K562 treated with DMSO at 1 percent for 12 hours (cell line): ENCODE results near the gene GIPC1. TPM values are rescaled to one million over a fixed set of nuclear protein-coding genes. Genes with fewer than 3 reads are reported as not detected.

ENCODE experiments used
- total RNA-seq: library from RNA; unstranded; fragments of 300-600 nt; gene quantifications from 2 replicates; pipeline ENCODE4 v1.2.3, GENCODE V29; 2022; ENCODE audit not compliant: insufficient read depth

Gene GIPC1
- total RNA-seq: 135 and 169 TPM in 2 replicates

DNA sequence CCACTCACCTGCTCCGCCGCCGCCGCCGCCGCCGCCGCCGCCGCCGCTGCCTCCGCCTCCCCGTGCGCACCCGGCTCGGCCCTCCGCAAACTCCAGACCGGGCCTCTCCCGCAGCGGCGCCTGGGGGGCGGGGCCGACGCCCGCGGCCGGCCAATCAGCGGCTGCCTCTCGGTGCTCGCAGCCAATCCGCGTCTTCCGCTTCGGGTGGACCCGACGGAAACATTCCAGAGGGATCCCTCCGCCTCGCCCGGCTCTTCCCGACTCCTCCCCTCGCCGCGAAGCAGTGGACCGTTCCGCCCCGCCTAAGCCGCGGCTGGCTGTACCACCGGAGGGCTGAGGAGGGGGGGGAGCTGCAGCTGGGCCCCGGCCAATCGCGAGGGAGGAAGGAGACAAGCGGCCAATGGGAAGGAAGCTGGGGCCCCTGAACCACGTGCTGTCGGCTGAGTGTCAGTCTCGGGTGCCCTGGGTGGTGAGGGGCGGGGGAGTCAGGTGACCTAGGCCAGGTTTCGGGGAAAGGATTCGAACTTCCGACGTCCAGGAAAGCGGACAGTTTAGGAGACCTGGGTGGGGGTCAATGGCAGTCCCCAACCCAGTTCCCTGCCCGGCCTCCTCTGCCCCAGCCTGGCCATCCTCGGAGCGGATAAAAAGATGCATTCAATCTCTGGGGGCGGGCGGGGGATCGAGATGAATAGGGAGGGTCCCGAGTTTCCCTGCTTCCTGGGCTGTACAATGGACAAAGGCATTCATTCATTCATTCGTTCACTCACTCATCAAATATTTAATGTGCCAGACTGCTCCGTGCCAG is at the start of gene GIPC1:
TSS of gene GIPC1 (minus strand) at position 99 of the 805 bp plus-strand sequence. CDS start 13,151 bp downstream, outside the sequence.

GRCh38 chr19:14529254-14530004 is 33.5 kb upstream of the GIPC1 start, which contains the start of gene TECR:
Gene TECR (plus strand): TSS chr19:14529594. CDS start chr19:14529697, 103 bp downstream.

DNA sequence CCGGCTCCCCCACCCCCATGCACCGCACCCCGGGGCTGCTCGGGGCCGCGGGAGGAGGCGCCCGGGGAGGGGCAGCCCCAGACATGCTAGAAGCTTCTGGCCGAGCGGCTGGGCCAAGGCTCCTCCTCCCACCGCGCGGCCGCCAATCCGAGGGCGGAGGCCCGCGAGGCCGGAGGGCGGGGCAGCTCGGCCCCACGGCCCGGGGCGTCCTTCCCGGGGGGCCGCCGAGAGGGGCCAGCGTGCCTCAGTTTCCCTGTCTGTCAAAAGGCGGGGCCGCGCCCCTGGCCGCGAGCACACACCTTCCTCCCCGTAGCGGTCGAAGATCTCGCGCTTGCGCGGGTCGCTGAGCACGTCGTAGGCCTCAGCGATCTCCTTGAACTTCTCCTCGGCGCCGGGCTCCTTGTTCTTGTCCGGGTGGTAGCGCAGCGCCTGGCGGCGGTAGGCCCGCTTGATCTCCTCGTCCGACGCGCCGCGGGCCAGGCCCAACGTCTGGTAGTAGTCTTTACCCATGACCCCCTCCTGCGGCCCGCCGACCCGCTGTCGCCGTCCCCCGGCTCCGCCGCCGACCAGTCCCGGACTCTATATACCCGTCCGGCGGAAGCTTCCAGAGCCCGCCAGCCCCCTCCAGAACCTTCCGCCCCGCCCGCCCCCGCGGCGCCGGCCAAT is 22.0 kb upstream of the GIPC1 start, which contains the start of gene DNAJB1:
TSS of gene DNAJB1 (minus strand) at position 558 of the 666 bp plus-strand sequence. CDS start at position 510, 48 bp downstream.

GRCh38 chr19:14475251-14476073 is 20.5 kb downstream of the GIPC1 start, which contains the start of gene PTGER1:
Gene PTGER1 (minus strand): TSS chr19:14475354. CDS start chr19:14474320, 1,034 bp downstream.

GRCh38 chr19:14432791-14433553 is 63.0 kb downstream of the GIPC1 start, which contains the start of gene PKN1:
Gene PKN1 (plus strand): TSS chr19:14433306. CDS start chr19:14433522, 216 bp downstream.

Other genes starting within 250 kb of the GIPC1 start
- 28.7 and 57.4 TPM in 2 replicates for gene ADGRE5, start 114.7 kb downstream of the GIPC1 start, total RNA-seq
- gene DDX39A, start 76.8 kb downstream of the GIPC1 start, total RNA-seq: 194 and 225 TPM in 2 replicates
- gene PKN1, start 62.8 kb downstream of the GIPC1 start, total RNA-seq: 253 and 267 TPM in 2 replicates
- gene PTGER1, start 20.8 kb downstream of the GIPC1 start, total RNA-seq: 1.0 TPM in 1 of 2 replicates, not detected in the other
- 91.5 and 142 TPM in 2 replicates for gene DNAJB1, start 22.3 kb upstream of the GIPC1 start, total RNA-seq
- 318 and 408 TPM in 2 replicates for gene TECR, start 33.5 kb upstream of the GIPC1 start, total RNA-seq
- 356 and 637 TPM in 2 replicates for gene NDUFB7, start 75.9 kb upstream of the GIPC1 start, total RNA-seq
- not detected in 2 replicates for gene CLEC17A, start 87.0 kb upstream of the GIPC1 start, total RNA-seq
- gene ADGRE3, start 178.7 kb upstream of the GIPC1 start, total RNA-seq: not detected in 2 replicates
- gene ZNF333, start 193.9 kb upstream of the GIPC1 start, total RNA-seq: 2.6 and 11.4 TPM in 2 replicates